Smooth muscle cell (in vitro differentiated cells): ENCODE measurements around the gene MCC. TPM values are rescaled to one million over a fixed set of nuclear protein-coding genes. Genes with fewer than 3 reads are reported as not detected.

Experiments
- DNase-seq: peaks from one replicate; lab custom pipeline; 2025; ENCODE audit not compliant: unreplicated experiment; lab: John Stamatoyannopoulos, UW
- H2AFZ ChIP-seq: fragments of 200-600 bp; sonication (generic); 2 replicates; pipeline ENCODE4 v1.6.0; 2016; ENCODE audit warnings: antibody characterized with exemption, low read depth, mild to moderate bottlenecking
- H3F3A ChIP-seq: fragments of 200-600 bp; sonication (generic); 2 replicates; pipeline ENCODE4 v1.6.0; 2017; ENCODE audit warnings: antibody characterized with exemption, low read depth
- H3K27ac ChIP-seq: fragments of 200-600 bp; sonication (generic); 2 replicates; pipeline ENCODE4 v1.5.1; 2016; ENCODE audit warnings: low read depth, mild to moderate bottlenecking
- H3K27me3 ChIP-seq: fragments of 200-600 bp; sonication (generic); 2 replicates; pipeline ENCODE4 v1.6.1; 2016; ENCODE audit warnings: low read depth, mild to moderate bottlenecking
- H3K36me3 ChIP-seq: fragments of 200-600 bp; sonication (generic); 2 replicates; pipeline ENCODE4 v1.5.1; 2016; ENCODE audit warnings: low read depth
- H3K4me1 ChIP-seq: fragments of 200-600 bp; sonication (generic); 2 replicates; pipeline ENCODE4 v1.5.1; 2016; ENCODE audit warnings: low read depth
- H3K4me2 ChIP-seq: fragments of 200-600 bp; sonication (generic); 2 replicates; pipeline ENCODE4 v1.6.0; 2016; ENCODE audit warnings: mild to moderate bottlenecking
- H3K4me3 ChIP-seq: fragments of 200-600 bp; sonication (generic); 2 replicates; pipeline ENCODE4 v1.5.1; 2016; ENCODE audit warnings: mild to moderate bottlenecking
- H3K79me2 ChIP-seq: fragments of 200-600 bp; sonication (generic); 2 replicates; pipeline ENCODE4 v1.6.0; 2016; ENCODE audit warnings: low read depth, mild to moderate bottlenecking
- H3K9ac ChIP-seq: fragments of 200-600 bp; sonication (generic); 2 replicates; pipeline ENCODE4 v1.6.0; 2016; ENCODE audit warnings: low read depth
- H3K9me3 ChIP-seq: fragments of 200-600 bp; sonication (generic); replicated peaks from 2 replicates; pipeline ENCODE4 v1.5.1; 2016; ENCODE audit warnings: low read depth
- H4K20me1 ChIP-seq: fragments of 200-600 bp; sonication (generic); 2 replicates; pipeline ENCODE4 v1.6.0; 2016; ENCODE audit warnings: low read depth
- CTCF ChIP-seq: fragments of 200-600 bp; sonication (generic); IDR thresholded peaks from 2 replicates; pipeline ENCODE4 v1.5.1; 2017; ENCODE audit warnings: borderline replicate concordance, mild to moderate bottlenecking, antibody characterized with exemption; ENCODE audit not compliant: insufficient read depth, poor library complexity, severe bottlenecking
- WGBS: methylation state at CpG from one replicate; pipeline ENCODE4 v1.1.7; 2016; ENCODE audit warnings: low lambda C conversion rate; 5-methylcytosine and 5-hydroxymethylcytosine counted together
- polyA plus RNA-seq: library from polyadenylated mRNA; unstranded; fragments of >200 nt; fragmentation: Nextera tagmentation; extraction: Ambion mirVana; gene quantifications from 2 replicates; pipeline ENCODE4 v1.2.1, GENCODE V29; 2016
- total RNA-seq: library from RNA; depleted of rRNA; stranded (reverse); fragments of >200 nt; gene quantifications from 2 replicates; pipeline ENCODE4 v1.2.3, GENCODE V29; 2014

The MCC gene
- total and polyA plus RNA-seq, 2 experiments from 2014 or later = 5.8 to 19.2 TPM

- Histone ChIP-seq H3K79me2 (no peaks in the 10 kb centered on the region), H3K27ac (no peak overlapping the region), H3K27me3 (no peaks in the 10 kb centered on the region), H3K36me3 (no peaks in the 10 kb centered on the region), H3K4me3 (no peak overlapping the region), H3K4me2 (peak overlapping the region; percentile 58), H3K4me1 (peaks cover 4% of the 10 kb centered on the region), H3K9me3 (no peaks in the 10 kb centered on the region), H3F3A (peaks cover 7% of the 10 kb centered on the region), H3K9ac (no peak overlapping the region), H2AFZ (no peak overlapping the region), H4K20me1 (no peaks in the 10 kb centered on the region)
- DNase-seq = no peak
- no peak for TF ChIP-seq CTCF
- WGBS = 73% methylated on average over 5 of the region's 5 CpGs
These were observed 168.8 kb downstream of the MCC start for GRCh38 chr5:113319256-113320053.

DNA sequence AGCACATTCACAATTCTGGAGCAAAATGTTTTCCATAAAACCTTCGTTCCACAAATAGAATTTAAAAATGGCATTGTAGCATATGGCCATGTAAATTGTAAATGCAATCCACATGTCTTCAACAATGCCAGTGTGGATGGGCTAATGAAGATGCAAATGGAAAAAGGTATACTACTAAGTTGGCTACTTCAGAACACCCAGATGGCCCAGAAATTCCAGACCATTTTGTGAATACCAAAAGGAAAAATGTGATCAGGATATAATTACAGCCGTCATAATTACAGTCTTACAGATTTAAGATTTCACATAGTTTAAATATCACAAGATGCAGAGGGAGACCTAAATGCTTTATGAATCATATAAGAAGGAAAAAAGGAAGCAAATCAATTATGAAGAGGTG is 170.6 kb downstream of the MCC start:
- no peak overlapping the region for H3K4me3 ChIP-seq
- H4K20me1 ChIP-seq = no peaks in the 10 kb centered on the region
- H3K27ac ChIP-seq = no peak overlapping the region
- H3K36me3 ChIP-seq = no peaks in the 10 kb centered on the region
- H3K79me2 ChIP-seq = no peaks in the 10 kb centered on the region
- peaks cover 4% of the 10 kb centered on the region for H3K4me1 ChIP-seq
- H3K9ac ChIP-seq = no peak overlapping the region
- no peaks in the 10 kb centered on the region for H3K9me3 ChIP-seq
- no peak overlapping the region for H3K4me2 ChIP-seq
- H3F3A ChIP-seq = peaks cover 7% of the 10 kb centered on the region
- no peak for TF ChIP-seq CTCF
- WGBS = 98% methylated on average over 2 of the region's 2 CpGs
- H3K27me3 ChIP-seq = no peaks in the 10 kb centered on the region
- H2AFZ ChIP-seq = no peak overlapping the region
- no peak for DNase-seq

DNA sequence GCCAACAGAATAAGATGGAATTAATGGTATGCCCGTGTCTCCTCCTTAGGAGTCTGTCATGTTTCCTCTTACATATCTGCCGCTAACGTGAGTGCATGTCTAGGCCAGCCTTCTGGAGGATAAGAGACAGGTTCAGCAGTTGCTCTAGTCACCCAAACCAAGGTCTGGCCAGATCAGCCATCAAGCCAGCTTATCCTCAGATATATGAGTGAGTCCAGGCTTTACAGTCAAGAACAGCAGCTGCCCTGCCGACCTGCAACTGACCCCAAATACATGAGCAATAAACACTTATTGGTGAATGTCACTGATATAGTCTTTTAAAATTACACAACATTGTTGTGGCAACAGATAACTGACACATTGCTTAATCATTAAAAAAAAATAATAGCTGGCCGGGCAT is 177.0 kb downstream of the MCC start:
- no peak for TF ChIP-seq CTCF
- WGBS = 85% methylated on average over 5 of the region's 5 CpGs
- DNase-seq = no peak

DNA sequence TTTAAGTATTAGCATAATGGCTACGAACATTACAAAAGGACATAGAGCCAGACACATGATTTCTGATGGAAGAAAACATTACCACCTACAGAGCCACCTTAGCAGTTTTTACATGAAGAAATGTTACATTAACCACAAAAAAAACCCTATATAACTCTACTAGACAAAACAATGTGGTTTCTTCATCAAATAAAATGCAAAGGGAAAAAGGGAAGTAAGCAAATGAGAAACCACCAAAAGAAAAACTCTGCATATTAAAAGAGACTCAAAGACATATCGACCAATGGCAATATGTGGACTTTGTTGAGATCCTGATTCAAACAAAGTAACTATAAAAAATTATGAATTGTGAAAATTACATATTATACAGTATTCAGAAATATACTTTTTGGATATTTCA is 186.1 kb downstream of the MCC start:
- H2AFZ ChIP-seq = no peak overlapping the region
- no peaks in the 10 kb centered on the region for H3K4me1 ChIP-seq
- H3K4me3 ChIP-seq = no peak overlapping the region
- 92% methylated on average over 2 of the region's 2 CpGs for WGBS
- DNase-seq = no peak
- no peaks in the 10 kb centered on the region for H4K20me1 ChIP-seq
- no peak for TF ChIP-seq CTCF
- H3K27me3 ChIP-seq = no peaks in the 10 kb centered on the region
- no peaks in the 10 kb centered on the region for H3F3A ChIP-seq
- no peak overlapping the region for H3K27ac ChIP-seq
- H3K79me2 ChIP-seq = no peaks in the 10 kb centered on the region
- H3K4me2 ChIP-seq = no peak overlapping the region
- no peak overlapping the region for H3K9ac ChIP-seq
- H3K36me3 ChIP-seq = no peaks in the 10 kb centered on the region
- H3K9me3 ChIP-seq = no peaks in the 10 kb centered on the region

More for the DNA sequence above, 177.0 kb downstream of the MCC start:
- no peak overlapping the region for H2AFZ ChIP-seq
- no peak overlapping the region for H3K4me3 ChIP-seq
- H3K4me2 ChIP-seq = no peak overlapping the region
- H3K79me2 ChIP-seq = no peaks in the 10 kb centered on the region
- no peaks in the 10 kb centered on the region for H3K4me1 ChIP-seq
- H3K27ac ChIP-seq = no peak overlapping the region
- no peaks in the 10 kb centered on the region for H3F3A ChIP-seq
- H3K36me3 ChIP-seq = no peaks in the 10 kb centered on the region
- H3K9ac ChIP-seq = no peak overlapping the region
- H4K20me1 ChIP-seq = no peaks in the 10 kb centered on the region
- no peaks in the 10 kb centered on the region for H3K9me3 ChIP-seq
- H3K27me3 ChIP-seq = no peaks in the 10 kb centered on the region
